Keratinocyte (primary cell): ENCODE measurements around the gene FAM32A. TPM values are rescaled to one million over a fixed set of nuclear protein-coding genes. Genes with fewer than 3 reads are reported as not detected.

Source experiments
- DNase-seq: peaks from one replicate; pipeline ENCODE4 v3.0.0-alpha.2; 2011; ENCODE audit warnings: low read depth, missing footprints, low spot score
- FAIRE-seq: peaks from 2 replicates; lab custom pipeline; 2011; peaks lifted over from hg19 to GRCh38; lab: Jason Lieb, UNC
- H2AFZ ChIP-seq: 2 replicates; pipeline ENCODE4 v1.6.0; 2012; ENCODE audit warnings: low read length, control low read depth, inconsistent platforms; ENCODE audit not compliant: control insufficient read depth
- H3K27ac ChIP-seq: 2 replicates; pipeline ENCODE4 v1.5.1; 2011; ENCODE audit warnings: low read length; ENCODE audit not compliant: control insufficient read depth, insufficient read depth
- H3K27me3 ChIP-seq: 3 replicates; pipeline ENCODE4 v1.6.0; 2011; ENCODE audit warnings: low read length; ENCODE audit not compliant: control insufficient read depth, insufficient read depth; ENCODE audit errors: extremely low read depth
- H3K36me3 ChIP-seq, 2 experiments: 2 replicates in 1 of 2; 3 replicates in 1 of 2; pipeline ENCODE4 v1.5.1; 2011; ENCODE audit warnings: low read length in 2 of 2, mild to moderate bottlenecking in 1 of 2; ENCODE audit not compliant: control insufficient read depth in 2 of 2, insufficient read depth in 2 of 2; ENCODE audit errors: extremely low read depth in 1 of 2
- H3K4me1 ChIP-seq: 3 replicates; pipeline ENCODE4 v1.5.1; 2011; ENCODE audit warnings: low read length; ENCODE audit not compliant: control insufficient read depth, insufficient read depth; ENCODE audit errors: extremely low read depth
- H3K4me2 ChIP-seq: 3 replicates; pipeline ENCODE4 v1.6.0; 2011; ENCODE audit warnings: low read depth, low read length; ENCODE audit not compliant: control insufficient read depth, insufficient read depth; ENCODE audit errors: extremely low read depth
- H3K4me3 ChIP-seq, 3 experiments: fragments of 200-600 bp in 1 of 3; sonication (generic) in 1 of 3; 2 replicates in 2 of 3; 3 replicates in 1 of 3; pipeline ENCODE4 v1.5.1; 2011 to 2016; ENCODE audit warnings: low read length in 3 of 3, mild to moderate bottlenecking in 3 of 3, control low read depth in 2 of 3, inconsistent platforms in 1 of 3, low read depth in 1 of 3, mixed read lengths in 1 of 3, mixed run types in 1 of 3, moderate library complexity in 1 of 3; ENCODE audit not compliant: control insufficient read depth in 2 of 3, insufficient read depth in 2 of 3; ENCODE audit errors: extremely low read depth in 1 of 3
- H3K79me2 ChIP-seq: 2 replicates; pipeline ENCODE4 v1.6.0; 2012; ENCODE audit warnings: low read length; ENCODE audit not compliant: control insufficient read depth, insufficient read depth
- H3K9ac ChIP-seq: 3 replicates; pipeline ENCODE4 v1.6.0; 2011; ENCODE audit warnings: low read length; ENCODE audit not compliant: control insufficient read depth, insufficient read depth; ENCODE audit errors: extremely low read depth
- H3K9me1 ChIP-seq: 3 replicates; pipeline ENCODE4 v1.6.0; 2011; ENCODE audit warnings: low read length; ENCODE audit not compliant: control insufficient read depth, insufficient read depth; ENCODE audit errors: extremely low read depth
- H3K9me3 ChIP-seq: 2 replicates; pipeline ENCODE4 v1.5.1; 2012; ENCODE audit warnings: low read depth, low read length; ENCODE audit not compliant: control insufficient read depth
- H4K20me1 ChIP-seq: 3 replicates; pipeline ENCODE4 v1.6.0; 2011; ENCODE audit warnings: low read length; ENCODE audit not compliant: control insufficient read depth, insufficient read depth; ENCODE audit errors: extremely low read depth
- EZH2 ChIP-seq: IDR thresholded peaks from one replicate; pipeline ENCODE4 v1.6.1; 2012; ENCODE audit warnings: inconsistent platforms, mild to moderate bottlenecking, low read length, moderate library complexity
- dilution Hi-C: fragments of 300-500 bp; cut with MboI; formaldehyde crosslinking; loops from one replicate; pipeline ENCODE4 v1.7.0; 2020; ENCODE audit warnings: low sequenced_read_pairs; ENCODE audit not compliant: extremely low pct_ligation_motif_present
- polyA plus RNA-seq, 5 experiments: library from polyadenylated mRNA; depleted of rRNA in 3 of 5; stranded (reverse) in 3 of 5; stranded (forward) in 1 of 5; unstranded in 1 of 5; fragments of >200 nt; gene quantifications; 1 replicate in 1 of 5; 2 replicates in 3 of 5; 3 replicates in 1 of 5; pipeline versions ENCODE4 v1.2.1 to v1.2.3, GENCODE V29; 2011 to 2012; ENCODE audit warnings: missing spikeins in 2 of 5, low read depth in 1 of 5, low replicate concordance in 1 of 5
- TF ChIP-seq, protein P1 (sequence below), 3 experiments: IDR thresholded peaks in 1 of 3; conservative IDR thresholded peaks in 1 of 3; optimal IDR thresholded peaks in 1 of 3; 2 replicates in 2 of 3; 3 replicates in 1 of 3; pipeline versions ENCODE3 to v1.5.1; 2011; ENCODE audit warnings: low read length in 3 of 3, mild to moderate bottlenecking in 3 of 3, moderate library complexity in 2 of 3, control low read depth in 1 of 3, inconsistent platforms in 1 of 3; ENCODE audit not compliant: insufficient read depth in 2 of 3; ENCODE audit errors: extremely low read depth in 1 of 3

The FAM32A gene
- polyA plus RNA-seq, 1 donor (not counting 4 experiments of a cell fraction or from before 2014, with no cell fraction given): 105 TPM

DNA sequence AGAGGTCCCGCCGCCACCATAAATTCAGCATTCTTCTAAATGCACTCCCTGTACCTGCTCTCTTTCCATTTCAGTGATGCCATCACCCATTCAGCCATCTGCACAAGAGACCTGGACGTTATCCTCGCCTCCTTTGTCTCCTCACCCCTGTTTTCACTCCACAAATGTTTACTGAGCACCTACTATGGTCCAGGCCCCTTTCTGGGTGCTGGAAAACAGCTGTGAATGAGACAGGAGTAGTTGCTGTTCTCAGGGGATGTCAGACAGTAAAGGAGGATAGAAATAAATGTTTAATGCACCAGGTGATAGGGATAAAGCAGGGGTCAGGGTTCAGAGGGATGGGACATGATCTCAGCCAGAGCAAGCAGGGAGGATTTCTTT lies 15.8 kb downstream of the FAM32A start:
- dilution Hi-C loops: loop anchor here (25.0 kb wide), 1 partner anchor 161 kb away; no protein-coding TSS in a partner anchor

DNA sequence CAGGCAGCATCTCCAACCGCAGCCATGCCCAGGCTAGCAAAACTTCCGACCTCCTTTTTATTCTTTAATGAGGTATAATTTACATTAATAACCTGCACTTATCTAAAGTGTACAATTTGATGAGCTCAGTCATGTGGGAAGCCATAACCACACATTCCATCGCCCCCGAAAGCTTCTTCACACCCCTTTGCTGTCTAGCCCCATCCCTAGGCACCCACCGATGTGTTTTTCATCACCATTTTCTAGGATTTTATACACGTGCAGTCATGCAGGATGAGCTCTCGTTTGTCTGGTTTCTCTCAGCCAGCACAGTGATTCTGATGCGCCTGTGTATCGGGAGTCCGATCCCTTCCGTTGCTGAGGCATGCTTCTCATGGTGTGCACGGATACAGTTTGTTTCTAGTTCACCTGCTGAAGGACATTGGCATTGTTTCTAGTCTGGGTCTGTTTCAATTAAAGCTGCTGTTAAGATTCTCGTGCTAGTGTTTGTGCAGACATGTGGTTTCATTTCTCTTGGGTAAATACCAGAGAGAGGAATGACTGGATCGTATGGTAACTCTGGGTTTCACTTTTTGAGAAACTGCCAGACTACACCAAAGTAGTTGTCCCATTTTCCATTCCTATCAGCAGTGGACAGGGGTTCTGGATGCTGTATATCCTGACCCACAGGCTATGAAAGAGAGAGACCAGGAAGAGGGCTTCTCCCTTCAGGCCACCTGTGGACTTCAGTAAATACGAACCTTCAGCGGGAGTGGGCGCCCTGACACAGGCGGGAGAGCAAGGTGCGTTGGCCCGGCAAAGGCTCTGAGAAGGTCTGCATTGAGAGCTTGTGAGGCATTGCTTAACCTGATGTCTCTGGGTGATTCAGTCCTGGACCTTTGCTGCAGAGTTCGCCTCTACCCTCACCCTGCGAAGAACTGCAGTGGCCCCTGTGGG lies 17.4 kb downstream of the FAM32A start:
- FAIRE-seq (no peak), DNase-seq (no peak)
- Histone ChIP-seq H3K79me2 (peaks cover 39% of the 10 kb centered on the region), H3K9ac (no peak overlapping the region), H3K4me1 (peaks cover 16% of the 10 kb centered on the region), H3K27me3 (no peaks in the 10 kb centered on the region), H3K4me3 (no peak overlapping the region), H3K4me2 (no peak overlapping the region), H2AFZ (no peak overlapping the region), H3K36me3 (peaks cover 24 to 26% of the 10 kb centered on the region in 2 experiments), H3K9me3 (no peaks in the 10 kb centered on the region), H3K9me1 (peaks cover 3% of the 10 kb centered on the region), H4K20me1 (peaks cover 2% of the 10 kb centered on the region), H3K27ac (no peak overlapping the region)
- dilution Hi-C loops: loop anchor here (25.0 kb wide), 1 partner anchor 160 kb away; no protein-coding TSS in a partner anchor
- TF ChIP-seq EZH2: no peak
- TF ChIP-seq, protein P1, sequence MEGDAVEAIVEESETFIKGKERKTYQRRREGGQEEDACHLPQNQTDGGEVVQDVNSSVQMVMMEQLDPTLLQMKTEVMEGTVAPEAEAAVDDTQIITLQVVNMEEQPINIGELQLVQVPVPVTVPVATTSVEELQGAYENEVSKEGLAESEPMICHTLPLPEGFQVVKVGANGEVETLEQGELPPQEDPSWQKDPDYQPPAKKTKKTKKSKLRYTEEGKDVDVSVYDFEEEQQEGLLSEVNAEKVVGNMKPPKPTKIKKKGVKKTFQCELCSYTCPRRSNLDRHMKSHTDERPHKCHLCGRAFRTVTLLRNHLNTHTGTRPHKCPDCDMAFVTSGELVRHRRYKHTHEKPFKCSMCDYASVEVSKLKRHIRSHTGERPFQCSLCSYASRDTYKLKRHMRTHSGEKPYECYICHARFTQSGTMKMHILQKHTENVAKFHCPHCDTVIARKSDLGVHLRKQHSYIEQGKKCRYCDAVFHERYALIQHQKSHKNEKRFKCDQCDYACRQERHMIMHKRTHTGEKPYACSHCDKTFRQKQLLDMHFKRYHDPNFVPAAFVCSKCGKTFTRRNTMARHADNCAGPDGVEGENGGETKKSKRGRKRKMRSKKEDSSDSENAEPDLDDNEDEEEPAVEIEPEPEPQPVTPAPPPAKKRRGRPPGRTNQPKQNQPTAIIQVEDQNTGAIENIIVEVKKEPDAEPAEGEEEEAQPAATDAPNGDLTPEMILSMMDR (optimal IDR thresholded peaks at IDR 0.05 in 1 of 3, IDR thresholded peaks at IDR 0.05 in 1 of 3, conservative IDR thresholded peaks at IDR 0.05 in 1 of 3; ENCODE audit: extremely low read depth in 1 of 3, insufficient read depth in 2 of 3, low read length in 3 of 3): no peak

More for the DNA sequence above, 15.8 kb downstream of the FAM32A start:
- Histone ChIP-seq H3K27me3 (no peaks in the 10 kb centered on the region), H3K4me3 (no peak overlapping the region), H3K9me1 (peaks cover 3% of the 10 kb centered on the region), H3K36me3 (peaks cover 15 to 21% of the 10 kb centered on the region in 2 experiments), H3K4me2 (no peak overlapping the region), H4K20me1 (peaks cover 2% of the 10 kb centered on the region), H3K4me1 (peaks cover 24% of the 10 kb centered on the region), H3K9ac (no peak overlapping the region), H3K27ac (no peak overlapping the region), H3K79me2 (peaks cover 39% of the 10 kb centered on the region), H2AFZ (no peak overlapping the region), H3K9me3 (no peaks in the 10 kb centered on the region)
- DNase-seq (no peak), FAIRE-seq (no peak)
- TF ChIP-seq EZH2: no peak
- TF ChIP-seq, protein P1 (optimal IDR thresholded peaks at IDR 0.05 in 1 of 3, IDR thresholded peaks at IDR 0.05 in 1 of 3, conservative IDR thresholded peaks at IDR 0.05 in 1 of 3; ENCODE audit: extremely low read depth in 1 of 3, insufficient read depth in 2 of 3, low read length in 3 of 3): no peak
